AG08396 (cell line): ENCODE measurements around the gene AOX1.
"Not testable (repeated sequence)": the region's sequence is repeated elsewhere in the genome, so short reads cannot be mapped to it uniquely, and the experiment has no call there.

Experiments
- DNase-seq: peaks from one replicate; pipeline ENCODE4 v3.0.0; 2012; ENCODE audit warnings: low spot score, mixed read lengths

Gene AOX1

GRCh38 chr2:200667413-200667812 lies 81.6 kb downstream of the AOX1 start:
- DNase-seq = no peak

GRCh38 chr2:200668478-200668877 lies 82.7 kb downstream of the AOX1 start:
- DNase-seq = no peak

- no peak for DNase-seq
Observed at GRCh38 chr2:200669308-200669707, 83.5 kb downstream of the AOX1 start.

- no peak for DNase-seq
Observed at GRCh38 chr2:200670313-200670712, 84.5 kb downstream of the AOX1 start.

GRCh38 chr2:200670751-200671150 lies 84.9 kb downstream of the AOX1 start:
- DNase-seq = no peak

GRCh38 chr2:200673191-200673590 lies 87.4 kb downstream of the AOX1 start:
- no peak for DNase-seq

- DNase-seq = no peak
Observed at GRCh38 chr2:200674837-200675236, 89.0 kb downstream of the AOX1 start.

GRCh38 chr2:200677171-200677570 lies 91.4 kb downstream of the AOX1 start:
- DNase-seq = no peak

GRCh38 chr2:200677721-200678532 lies 92.1 kb downstream of the AOX1 start:
- peak; percentile 48 for DNase-seq

GRCh38 chr2:200679127-200679526 lies 93.3 kb downstream of the AOX1 start:
- no peak for DNase-seq

GRCh38 chr2:200679535-200679934 lies 93.7 kb downstream of the AOX1 start:
- no peak for DNase-seq

- DNase-seq = no peak
Observed at GRCh38 chr2:200681697-200682096, 95.9 kb downstream of the AOX1 start.

GRCh38 chr2:200682407-200682806 lies 96.6 kb downstream of the AOX1 start:
- not testable (repeated sequence) for DNase-seq

GRCh38 chr2:200687922-200688920 lies 102.4 kb downstream of the AOX1 start:
- no peak for DNase-seq

GRCh38 chr2:200689115-200689514 lies 103.3 kb downstream of the AOX1 start:
- DNase-seq = no peak

- DNase-seq = no peak
Observed at GRCh38 chr2:200693836-200694470, 108.1 kb downstream of the AOX1 start.

GRCh38 chr2:200695191-200695590 lies 109.4 kb downstream of the AOX1 start:
- DNase-seq = peak; percentile 16

GRCh38 chr2:200695601-200696000 lies 109.8 kb downstream of the AOX1 start:
- DNase-seq = no peak

- no peak for DNase-seq
Observed at GRCh38 chr2:200698217-200698616, 112.4 kb downstream of the AOX1 start.

- no peak for DNase-seq
Observed at GRCh38 chr2:200699310-200699709, 113.5 kb downstream of the AOX1 start.

- no peak for DNase-seq
Observed at GRCh38 chr2:200700856-200701255, 115.0 kb downstream of the AOX1 start.

- no peak for DNase-seq
Observed at GRCh38 chr2:200702044-200702443, 116.2 kb downstream of the AOX1 start.
